ENCODE measurements around the gene P2RX3. TPM values are rescaled to one million over a fixed set of nuclear protein-coding genes. Genes with fewer than 3 reads are reported as not detected.

Gene P2RX3
- total and polyA plus RNA-seq, 10 of the 15 experiments (the other 5 are each of a cell fraction or from before 2014, with no cell fraction given), result 0.05 to 0.12 TPM; not detected in 8

- TF ChIP-seq ATF3 (IDR thresholded peaks at IDR 0.05; ENCODE audit: borderline replicate concordance, extremely low read depth, low read depth, low read length), result no peak
Observed at GRCh38 chr11:57368845-57369232, 30.7 kb downstream of the P2RX3 start (continued).

GRCh38 chr11:57370251-57370650 lies 32.1 kb downstream of the P2RX3 start:
- SMC1A ChIA-PET (ENCODE audit: uncharacterized antibody, unreplicated experiment), result no interaction called here
- Histone ChIP-seq H3K27ac (ENCODE audit: control insufficient read depth, insufficient read depth) (no peak overlapping the region), H4K20me1 (ENCODE audit: control insufficient read depth, insufficient read depth) (no peaks in the 10 kb centered on the region), H3K9ac (ENCODE audit: control insufficient read depth, insufficient read depth, low read length) (no peak overlapping the region), H3K27me3 (replicated peaks in 1 of 2; ENCODE audit: control insufficient read depth in 2 of 2, insufficient read depth in 2 of 2, low read length in 1 of 2) (no peaks in the 10 kb centered on the region), H3K79me2 (ENCODE audit: control insufficient read depth, insufficient read depth, low read length) (no peaks in the 10 kb centered on the region), H2AFZ (ENCODE audit: control insufficient read depth, low read depth, low read length) (no peak overlapping the region), H3K4me3 (no peak overlapping the region), H3K4me1 (ENCODE audit: control insufficient read depth, insufficient read depth, low read length) (no peaks in the 10 kb centered on the region), H3K36me3 (ENCODE audit: control insufficient read depth in 2 of 2, insufficient read depth in 2 of 2, low read length in 1 of 2) (no peaks in the 10 kb centered on the region), H3K9me3 (replicated peaks; ENCODE audit: control insufficient read depth, insufficient read depth, low read length) (no peaks in the 10 kb centered on the region), H3K4me2 (ENCODE audit: control insufficient read depth, insufficient read depth) (no peak overlapping the region)
- no TSS peak for BruUV-seq (replicated peaks)
- DNase-seq (ENCODE audit: low read depth, low spot score) (no peak), ATAC-seq (no peak), FAIRE-seq (no peak)
- POLR2A ChIA-PET, result no interaction called here
- RAD21 ChIA-PET (ENCODE audit: unreplicated experiment), result no interaction called here
- intact Hi-C loops (cut with micrococcal nuclease; ENCODE audit: unreplicated experiment) (no loop called here), in situ Hi-C loops (cut with MboI) (no loop called here)
- WGBS (ENCODE audit: insufficient coverage, insufficient replicate concordance, low lambda C conversion rate, missing lambda C conversion rate), result 48% methylated on average over 7 of the region's 7 CpGs
- TF ChIP-seq ZBTB11 (CRISPR knock-in tag; IDR thresholded peaks at IDR 0.05), result no peak
- no peak for TF ChIP-seq ZNF207 (IDR thresholded peaks at IDR 0.05; ENCODE audit: borderline replicate concordance)
- TF ChIP-seq GATAD2B (conservative IDR thresholded peaks at IDR 0.05; ENCODE audit: low read depth), result no peak
- TF ChIP-seq JUND (IDR thresholded peaks at IDR 0.05; ENCODE audit: low read depth, low read length), result no peak
- TF ChIP-seq BACH1 (IDR thresholded peaks at IDR 0.05; ENCODE audit: borderline replicate concordance), result no peak
- TF ChIP-seq GABPA (IDR thresholded peaks at IDR 0.05; ENCODE audit: low read depth), result no peak
- TF ChIP-seq CHD2 (IDR thresholded peaks at IDR 0.05; ENCODE audit: borderline replicate concordance, low read depth, low read length), result no peak
- TF ChIP-seq RAD21 (IDR thresholded peaks at IDR 0.05; ENCODE audit: insufficient read depth, low read depth, low read length), result no peak
- no peak for TF ChIP-seq NRF1 (conservative IDR thresholded peaks at IDR 0.05; ENCODE audit: low read depth, low read length)
- TF ChIP-seq FOXM1 (IDR thresholded peaks at IDR 0.05; ENCODE audit: low read depth, low read length), result no peak
- no peak for TF ChIP-seq EED (IDR thresholded peaks at IDR 0.05; ENCODE audit: low read depth)
- TF ChIP-seq MXI1 (IDR thresholded peaks at IDR 0.05; ENCODE audit: low read depth, low read length), result no peak
- TF ChIP-seq ZBTB40 (IDR thresholded peaks at IDR 0.05; ENCODE audit: borderline replicate concordance), result no peak
- CTCF ChIA-PET, result no interaction called here
